Placental pericyte (primary cell): ENCODE measurements around the gene RAP2A. TPM values are rescaled to one million over a fixed set of nuclear protein-coding genes. Genes with fewer than 3 reads are reported as not detected.

Source experiments
- small RNA-seq: library from RNA; depleted of rRNA; stranded (forward); fragments of <200 nt; gene quantifications from one replicate; pipeline ENCODE3, GENCODE V24; 2012; ENCODE audit warnings: low replicate concordance
- total RNA-seq: library from RNA; depleted of rRNA; stranded (reverse); fragments of >200 nt; gene quantifications from 2 replicates; pipeline ENCODE4 v1.2.3, GENCODE V29; 2012

The RAP2A gene
- 31.7 and 32.4 TPM in 2 replicates for total RNA-seq

GRCh38 chr13:97433727-97434396 lies at the start of gene RAP2A:
Gene RAP2A (plus strand): TSS chr13:97434169. CDS start chr13:97434471, 302 bp downstream.

Small RNA genes within 50 kb of the gene (small RNA-seq; reads per million reads assigned to genes)
- gene AL442067.1, result not detected

Other genes starting within 250 kb of the RAP2A start
- 75.4 and 167 TPM in 2 replicates for gene MBNL2, start 211.8 kb upstream of the RAP2A start, total RNA-seq